Ascending aorta (tissue), 2 donors: Measurements from ENCODE around the gene RNF208. TPM values are rescaled to one million over a fixed set of nuclear protein-coding genes. Genes with fewer than 3 reads are reported as not detected.
A peak's percentile ranks its signal among the peaks of the same experiment; 100 is the strongest.
"Not testable (repeated sequence)": the region's sequence is repeated elsewhere in the genome, so short reads cannot be mapped to it uniquely, and the experiment has no call there.

Source experiments
- DNase-seq, 2 donors: peaks; one replicate each; pipeline ENCODE4 v3.0.0-alpha.2; 2019; ENCODE audit warnings: low spot score in 2 of 2
- H3K27ac ChIP-seq, 2 donors: fragments of 200-600 bp; sonication (generic); one replicate each; pipeline ENCODE4 v1.5.1; 2016 to 2017; ENCODE audit warnings: mild to moderate bottlenecking in 1 of 2
- H3K27me3 ChIP-seq: fragments of 200-600 bp; sonication (generic); one replicate; pipeline ENCODE4 v1.5.1; 2017
- H3K36me3 ChIP-seq, 2 donors: fragments of 200-600 bp; sonication (generic); one replicate each; pipeline ENCODE4 v1.5.1; 2016
- H3K4me1 ChIP-seq, 2 donors: fragments of 200-600 bp; sonication (generic); one replicate each; pipeline ENCODE4 v1.5.1; 2016 to 2017; ENCODE audit warnings: mild to moderate bottlenecking in 1 of 2
- H3K4me3 ChIP-seq, 2 donors: fragments of 200-600 bp; sonication (generic); one replicate each; pipeline ENCODE4 v1.5.1; 2016 to 2017; ENCODE audit warnings: mild to moderate bottlenecking in 1 of 2
- H3K9me3 ChIP-seq, 2 donors: fragments of 200-600 bp; sonication (generic); one replicate each; pipeline ENCODE4 v1.5.1; 2016
- CTCF ChIP-seq, 3 experiments: fragments of 200-600 bp in 2 of 3; fragments of 450-650 bp in 1 of 3; sonication (generic) in 2 of 3; IDR thresholded peaks; one replicate each; pipeline ENCODE4 v1.5.1; 2016 to 2019; ENCODE audit warnings: antibody characterized with exemption in 3 of 3, mild to moderate bottlenecking in 1 of 3, moderate library complexity in 1 of 3
- intact Hi-C: fragments of 100-400 bp; cut with DNase I; formaldehyde crosslinking; loops from one replicate; pipeline ENCODE4 v1.15.1; 2023
- total RNA-seq: library from RNA; depleted of rRNA; stranded (reverse); fragments of >200 nt; gene quantifications from one replicate; pipeline ENCODE4 v1.1.0, GENCODE V29; 2016

Gene RNF208
- total RNA-seq, 1 donor from 2014 or later, result 6.7 TPM

DNA sequence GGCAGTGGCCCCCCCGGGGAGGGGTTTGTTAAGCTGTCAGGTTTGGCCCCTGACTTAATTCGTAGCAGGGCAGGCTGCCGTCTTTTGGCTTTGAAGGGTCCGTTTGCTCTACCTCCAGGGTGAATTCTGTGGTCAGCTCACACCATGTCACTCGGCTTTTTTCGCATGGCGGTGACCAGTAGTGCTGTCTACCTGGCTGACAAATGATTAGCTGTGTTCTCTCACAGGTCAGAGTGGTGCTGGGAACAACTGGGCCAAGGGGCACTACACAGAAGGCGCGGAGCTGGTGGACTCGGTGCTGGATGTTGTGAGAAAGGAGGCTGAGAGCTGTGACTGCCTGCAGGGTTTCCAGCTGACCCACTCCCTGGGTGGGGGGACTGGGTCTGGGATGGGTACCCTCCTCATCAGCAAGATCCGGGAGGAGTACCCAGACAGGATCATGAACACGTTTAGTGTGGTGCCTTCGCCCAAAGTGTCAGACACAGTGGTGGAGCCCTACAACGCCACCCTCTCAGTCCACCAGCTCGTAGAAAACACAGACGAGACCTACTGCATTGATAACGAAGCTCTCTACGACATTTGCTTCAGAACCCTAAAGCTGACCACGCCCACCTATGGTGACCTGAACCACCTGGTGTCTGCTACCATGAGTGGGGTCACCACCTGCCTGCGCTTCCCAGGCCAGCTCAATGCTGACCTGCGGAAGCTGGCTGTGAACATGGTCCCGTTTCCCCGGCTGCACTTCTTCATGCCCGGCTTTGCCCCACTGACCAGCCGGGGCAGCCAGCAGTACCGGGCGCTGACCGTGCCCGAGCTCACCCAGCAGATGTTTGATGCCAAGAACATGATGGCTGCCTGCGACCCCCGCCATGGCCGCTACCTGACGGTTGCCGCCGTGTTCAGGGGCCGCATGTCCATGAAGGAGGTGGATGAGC, 20.5 kb upstream of the RNF208 start:
- Histone ChIP-seq H3K4me1 (peaks cover 13 to 21% of the 10 kb centered on the region in 2 donors), H3K4me3 (peak overlapping the region; percentile 81 to 93), H3K27ac (peak overlapping the region; percentile 88 to 90), H3K27me3 (no peaks in the 10 kb centered on the region), H3K9me3 (no peaks in the 10 kb centered on the region), H3K36me3 (peaks cover 14 to 20% of the 10 kb centered on the region in 2 donors)
- DNase-seq, result no peak
- TF ChIP-seq CTCF (IDR thresholded peaks at IDR 0.05), result no peak
- intact Hi-C loops, result no loop called here

DNA sequence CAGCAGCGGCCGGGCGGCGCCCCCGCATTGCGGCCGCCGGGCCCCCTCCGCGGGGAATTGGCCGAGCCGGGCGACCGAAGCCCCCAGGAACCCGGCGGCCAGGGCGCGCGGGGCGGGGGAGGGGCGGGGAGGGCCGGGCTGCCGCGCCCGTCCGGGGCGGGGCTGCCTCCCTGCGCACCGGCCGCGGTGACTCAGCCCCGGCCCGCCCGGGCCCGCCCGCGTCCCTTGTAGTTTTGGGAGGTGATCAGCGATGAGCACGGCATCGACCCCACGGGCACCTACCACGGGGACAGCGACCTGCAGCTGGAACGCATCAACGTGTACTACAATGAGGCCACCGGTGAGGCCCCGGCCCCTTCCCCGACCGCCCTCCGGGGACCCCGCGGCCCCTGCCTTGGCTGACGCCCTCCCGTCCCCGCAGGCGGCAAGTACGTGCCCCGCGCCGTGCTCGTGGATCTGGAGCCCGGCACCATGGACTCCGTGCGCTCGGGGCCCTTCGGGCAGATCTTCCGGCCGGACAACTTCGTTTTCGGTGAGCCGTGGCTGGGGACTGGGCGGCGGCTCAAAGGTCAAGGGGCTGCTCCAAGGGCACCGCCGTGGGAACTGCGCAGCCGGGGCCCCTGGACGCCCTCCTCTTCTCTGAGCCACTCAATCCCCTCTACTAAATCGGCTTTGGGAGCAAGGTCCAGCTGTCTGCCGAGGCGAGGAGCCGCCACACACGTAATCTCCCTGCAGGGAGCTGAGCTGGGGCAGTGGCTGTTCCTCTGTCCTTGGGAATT, 19.6 kb upstream of the RNF208 start:
- H3K36me3 ChIP-seq, result peaks cover 14 to 20% of the 10 kb centered on the region in 2 donors
- intact Hi-C loops, result loop anchor here (1.0 kb wide), 2 partner anchors 14 to 36 kb away; partner anchors contain the start of genes NDOR1, NELFB and TMEM203
- peak overlapping the region; percentile 88 to 90 for H3K27ac ChIP-seq
- no peak for TF ChIP-seq CTCF (IDR thresholded peaks at IDR 0.05)
- no peaks in the 10 kb centered on the region for H3K9me3 ChIP-seq
- no peaks in the 10 kb centered on the region for H3K27me3 ChIP-seq
- H3K4me1 ChIP-seq, result peaks cover 13 to 24% of the 10 kb centered on the region in 2 donors
- peak overlapping the region; percentile 81 to 93 for H3K4me3 ChIP-seq
- DNase-seq, result peak in 1 of 2 donors; percentile 85

DNA sequence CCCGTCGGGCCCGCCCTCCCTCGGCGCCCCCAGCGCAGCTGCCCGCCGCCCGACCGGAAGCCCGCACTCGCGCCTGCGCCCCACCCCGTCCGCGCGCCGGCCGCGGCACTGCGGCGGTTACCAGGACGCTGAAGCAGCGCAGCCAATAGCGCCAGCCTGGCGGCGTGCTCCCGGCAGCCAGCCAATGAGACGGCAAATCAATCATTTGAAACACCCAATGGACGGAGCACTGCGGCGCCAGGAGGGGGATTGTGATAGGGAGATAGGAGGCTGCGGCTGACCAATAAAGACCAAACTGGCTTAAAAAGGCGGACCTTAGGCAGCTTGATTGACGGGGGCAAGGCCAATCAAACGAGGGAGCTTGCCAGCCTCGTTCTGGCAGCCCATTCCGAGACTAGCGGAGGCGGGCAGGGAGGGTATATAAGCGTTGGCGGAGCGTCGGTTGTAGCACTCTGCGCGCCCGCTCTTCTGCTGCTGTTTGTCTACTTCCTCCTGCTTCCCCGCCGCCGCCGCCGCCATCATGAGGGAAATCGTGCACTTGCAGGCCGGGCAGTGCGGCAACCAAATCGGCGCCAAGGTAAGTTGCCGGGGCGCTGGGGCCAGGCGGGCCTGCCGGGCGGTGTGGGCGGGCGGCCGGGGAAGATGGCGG, 18.9 kb upstream of the RNF208 start, which contains the start of gene TUBB4B:
TUBB4B (plus strand) TSS at position 447 of the 649 bp plus-strand sequence; CDS start at position 521, 74 bp downstream.
- intact Hi-C loops, result loop anchor here (1.0 kb wide), 5 partner anchors 14 to 53 kb away; partner anchors contain the start of genes ANAPC2, NDOR1, NELFB and SSNA1
- peak; percentile 99 to 100 for DNase-seq

GRCh38 chr9:137240318-137240840, 18.3 kb upstream of the RNF208 start:
- H3K36me3 ChIP-seq, result peaks cover 14 to 20% of the 10 kb centered on the region in 2 donors
- H3K4me1 ChIP-seq, result peaks cover 13 to 31% of the 10 kb centered on the region in 2 donors
- H3K27ac ChIP-seq, result peak overlapping the region; percentile 85 to 88
- TF ChIP-seq CTCF (IDR thresholded peaks at IDR 0.05), result peak in 1 of 3 experiments; percentile 31
- no peaks in the 10 kb centered on the region for H3K27me3 ChIP-seq
- intact Hi-C loops, result loop anchor here (1.0 kb wide), 3 partner anchors 17 to 52 kb away; partner anchors contain the start of genes ANAPC2, SSNA1 and TPRN
- DNase-seq, result peak in 1 of 2 donors; percentile 85
- H3K9me3 ChIP-seq, result no peaks in the 10 kb centered on the region
- peak overlapping the region; percentile 51 to 73 for H3K4me3 ChIP-seq

More for the DNA sequence above, 18.9 kb upstream of the RNF208 start, which contains the start of gene TUBB4B:
- peak within 1 kb of the TSS; percentile 88 to 90 for H3K27ac ChIP-seq
- H3K36me3 ChIP-seq, result peaks cover 14 to 20% of the 10 kb centered on the region in 2 donors
- peak within 1 kb of the TSS; percentile 81 to 93 for H3K4me3 ChIP-seq
- peaks cover 13 to 28% of the 10 kb centered on the region in 2 donors for H3K4me1 ChIP-seq
- H3K9me3 ChIP-seq, result no peaks in the 10 kb centered on the region
- H3K27me3 ChIP-seq, result no peaks in the 10 kb centered on the region
- peak in 1 of 3 experiments; percentile 33 for TF ChIP-seq CTCF (IDR thresholded peaks at IDR 0.05)

DNA sequence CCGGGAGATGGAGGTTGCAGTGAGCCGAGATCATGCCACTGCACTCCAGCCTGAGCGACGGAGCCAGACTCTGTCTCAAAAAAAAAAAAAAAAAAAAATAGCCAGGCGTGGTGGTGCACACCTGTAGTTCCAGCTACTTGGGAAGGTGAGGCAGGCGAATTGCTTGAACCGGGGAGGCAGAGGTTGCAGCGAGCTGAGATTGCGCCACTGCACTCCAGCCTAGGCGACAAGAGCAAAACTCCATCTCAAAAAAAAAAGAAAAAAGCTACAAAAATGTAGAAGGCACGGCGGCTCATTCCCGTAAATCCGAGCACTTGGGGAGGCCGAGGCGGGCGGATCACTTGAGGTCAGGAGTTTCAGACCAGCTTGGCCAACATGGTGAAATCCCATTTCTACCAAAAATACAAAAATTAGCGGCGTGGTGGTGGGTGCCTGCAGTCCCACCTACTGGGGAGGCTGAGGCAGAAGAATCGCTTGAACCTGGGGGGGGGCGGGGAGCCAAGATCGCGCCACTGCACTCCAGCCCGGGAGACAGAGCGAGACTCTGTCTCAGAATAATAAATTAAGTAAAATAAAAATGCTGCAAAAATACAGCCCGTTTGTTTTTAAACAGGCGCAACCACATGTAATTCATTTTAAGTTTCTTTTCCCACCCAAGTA, 17.6 kb upstream of the RNF208 start:
- peaks cover 14 to 20% of the 10 kb centered on the region in 2 donors for H3K36me3 ChIP-seq
- DNase-seq, H3K27me3 ChIP-seq, H3K9me3 ChIP-seq: not testable (repeated sequence)
- peak overlapping the region; percentile 51 to 73 for H3K4me3 ChIP-seq
- H3K27ac ChIP-seq, result peak overlapping the region; percentile 85 to 88
- intact Hi-C loops, result loop anchor here (1.0 kb wide), 3 partner anchors 16 to 51 kb away; partner anchors contain the start of genes ANAPC2, SSNA1 and TPRN
- H3K4me1 ChIP-seq, result peaks cover 13 to 31% of the 10 kb centered on the region in 2 donors
